Ishikawa (cell line): Measurements from ENCODE around the gene RHBDD1.

Source experiments
- CEBPB ChIP-seq: IDR thresholded peaks from 2 replicates; pipeline ENCODE4 v1.6.1; 2012
- CREB1 ChIP-seq: IDR thresholded peaks from 2 replicates; pipeline ENCODE4 v1.6.1; 2012; ENCODE audit warnings: low read depth
- EGR1 ChIP-seq: IDR thresholded peaks from 2 replicates; pipeline ENCODE4 v1.6.1; 2012
- EP300 ChIP-seq: IDR thresholded peaks from 2 replicates; pipeline ENCODE4 v1.6.1; 2012; ENCODE audit warnings: borderline replicate concordance
- FOXM1 ChIP-seq: IDR thresholded peaks from 2 replicates; pipeline ENCODE4 v1.6.1; 2012; ENCODE audit warnings: low read depth, borderline replicate concordance
- NFIC ChIP-seq: IDR thresholded peaks from 2 replicates; pipeline ENCODE4 v1.6.1; 2012
- RAD21 ChIP-seq: IDR thresholded peaks from 2 replicates; pipeline ENCODE4 v1.6.1; 2012; ENCODE audit warnings: low read depth
- TAF1 ChIP-seq: IDR thresholded peaks from 2 replicates; pipeline ENCODE4 v1.6.1; 2012; ENCODE audit warnings: low read depth, mild to moderate bottlenecking
- TCF12 ChIP-seq: IDR thresholded peaks from 2 replicates; pipeline ENCODE4 v1.6.1; 2012; ENCODE audit warnings: low read depth
- TEAD4 ChIP-seq: IDR thresholded peaks from 2 replicates; pipeline ENCODE4 v1.6.1; 2012
- YY1 ChIP-seq: IDR thresholded peaks from 2 replicates; pipeline ENCODE4 v1.6.1; 2012; ENCODE audit warnings: low read depth
- ZBTB7A ChIP-seq: IDR thresholded peaks from 2 replicates; pipeline ENCODE4 v1.6.1; 2012; ENCODE audit warnings: low read depth
- TF ChIP-seq, protein P1 (sequence below): IDR thresholded peaks from 2 replicates; pipeline ENCODE4 v1.6.1; 2012; ENCODE audit warnings: low read depth, mild to moderate bottlenecking
- TF ChIP-seq, protein P2 (sequence below): IDR thresholded peaks from 2 replicates; pipeline ENCODE4 v1.6.1; 2012
- TF ChIP-seq, protein P3 (sequence below): IDR thresholded peaks from 2 replicates; pipeline ENCODE4 v1.6.1; 2012

Gene RHBDD1

DNA sequence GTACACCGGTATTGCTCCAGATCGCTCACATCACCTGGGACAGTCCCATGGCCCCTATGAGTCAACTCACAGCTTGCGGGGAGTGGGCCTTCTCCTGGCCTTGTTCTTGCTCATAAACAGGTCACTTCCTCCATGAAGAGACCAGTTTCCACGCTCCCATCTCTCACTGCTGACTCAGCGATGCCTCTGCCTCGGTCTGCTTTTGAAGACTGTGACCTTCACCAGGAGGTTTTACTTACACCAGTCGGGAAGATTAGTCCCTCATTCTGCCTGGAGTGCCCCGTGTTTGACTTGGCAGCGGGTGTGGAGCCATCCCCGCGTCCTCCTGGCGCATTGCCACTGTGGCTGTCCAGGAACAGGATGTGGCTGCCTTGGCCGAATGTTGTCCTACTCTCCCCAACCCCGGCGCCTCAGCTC, 159.8 kb downstream of the RHBDD1 start:
- TF ChIP-seq CREB1 (no peak), CEBPB (no peak), EGR1 (no peak), TEAD4 (no peak), TAF1 (no peak), EP300 (no peak), RAD21 (no peak), NFIC (no peak)
- TF ChIP-seq, protein P1, sequence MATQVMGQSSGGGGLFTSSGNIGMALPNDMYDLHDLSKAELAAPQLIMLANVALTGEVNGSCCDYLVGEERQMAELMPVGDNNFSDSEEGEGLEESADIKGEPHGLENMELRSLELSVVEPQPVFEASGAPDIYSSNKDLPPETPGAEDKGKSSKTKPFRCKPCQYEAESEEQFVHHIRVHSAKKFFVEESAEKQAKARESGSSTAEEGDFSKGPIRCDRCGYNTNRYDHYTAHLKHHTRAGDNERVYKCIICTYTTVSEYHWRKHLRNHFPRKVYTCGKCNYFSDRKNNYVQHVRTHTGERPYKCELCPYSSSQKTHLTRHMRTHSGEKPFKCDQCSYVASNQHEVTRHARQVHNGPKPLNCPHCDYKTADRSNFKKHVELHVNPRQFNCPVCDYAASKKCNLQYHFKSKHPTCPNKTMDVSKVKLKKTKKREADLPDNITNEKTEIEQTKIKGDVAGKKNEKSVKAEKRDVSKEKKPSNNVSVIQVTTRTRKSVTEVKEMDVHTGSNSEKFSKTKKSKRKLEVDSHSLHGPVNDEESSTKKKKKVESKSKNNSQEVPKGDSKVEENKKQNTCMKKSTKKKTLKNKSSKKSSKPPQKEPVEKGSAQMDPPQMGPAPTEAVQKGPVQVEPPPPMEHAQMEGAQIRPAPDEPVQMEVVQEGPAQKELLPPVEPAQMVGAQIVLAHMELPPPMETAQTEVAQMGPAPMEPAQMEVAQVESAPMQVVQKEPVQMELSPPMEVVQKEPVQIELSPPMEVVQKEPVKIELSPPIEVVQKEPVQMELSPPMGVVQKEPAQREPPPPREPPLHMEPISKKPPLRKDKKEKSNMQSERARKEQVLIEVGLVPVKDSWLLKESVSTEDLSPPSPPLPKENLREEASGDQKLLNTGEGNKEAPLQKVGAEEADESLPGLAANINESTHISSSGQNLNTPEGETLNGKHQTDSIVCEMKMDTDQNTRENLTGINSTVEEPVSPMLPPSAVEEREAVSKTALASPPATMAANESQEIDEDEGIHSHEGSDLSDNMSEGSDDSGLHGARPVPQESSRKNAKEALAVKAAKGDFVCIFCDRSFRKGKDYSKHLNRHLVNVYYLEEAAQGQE = no peak
- TF ChIP-seq, protein P2, sequence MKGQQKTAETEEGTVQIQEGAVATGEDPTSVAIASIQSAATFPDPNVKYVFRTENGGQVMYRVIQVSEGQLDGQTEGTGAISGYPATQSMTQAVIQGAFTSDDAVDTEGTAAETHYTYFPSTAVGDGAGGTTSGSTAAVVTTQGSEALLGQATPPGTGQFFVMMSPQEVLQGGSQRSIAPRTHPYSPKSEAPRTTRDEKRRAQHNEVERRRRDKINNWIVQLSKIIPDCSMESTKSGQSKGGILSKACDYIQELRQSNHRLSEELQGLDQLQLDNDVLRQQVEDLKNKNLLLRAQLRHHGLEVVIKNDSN = no peak

DNA sequence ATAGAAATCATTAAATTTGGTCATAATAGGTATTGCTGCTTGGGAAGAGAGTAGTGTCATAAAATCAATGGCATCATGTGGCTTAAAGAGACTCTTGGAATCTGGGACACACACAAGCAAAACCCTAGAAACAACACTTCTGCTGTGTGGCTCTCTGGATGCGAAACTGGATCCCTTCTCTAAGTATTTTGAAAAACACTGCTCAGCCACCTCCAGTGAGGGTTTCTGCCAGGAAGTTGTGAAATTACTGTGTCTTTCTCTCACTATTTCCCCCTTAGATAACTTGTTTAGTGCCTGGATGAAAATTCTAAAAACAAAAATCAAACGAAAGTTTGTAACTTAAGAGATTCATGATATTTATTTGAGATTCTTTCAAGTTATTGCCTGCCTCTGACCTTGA, 163.8 kb downstream of the RHBDD1 start:
- TF ChIP-seq YY1 (no peak), CREB1 (no peak), RAD21 (no peak), ZBTB7A (no peak), EP300 (no peak), TAF1 (no peak), EGR1 (no peak), NFIC (no peak), CEBPB (no peak), TEAD4 (no peak), FOXM1 (no peak), TCF12 (no peak)
- TF ChIP-seq, protein P1 = no peak
- TF ChIP-seq, protein P2 = no peak
- TF ChIP-seq, protein P3, sequence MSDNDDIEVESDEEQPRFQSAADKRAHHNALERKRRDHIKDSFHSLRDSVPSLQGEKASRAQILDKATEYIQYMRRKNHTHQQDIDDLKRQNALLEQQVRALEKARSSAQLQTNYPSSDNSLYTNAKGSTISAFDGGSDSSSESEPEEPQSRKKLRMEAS = no peak

DNA sequence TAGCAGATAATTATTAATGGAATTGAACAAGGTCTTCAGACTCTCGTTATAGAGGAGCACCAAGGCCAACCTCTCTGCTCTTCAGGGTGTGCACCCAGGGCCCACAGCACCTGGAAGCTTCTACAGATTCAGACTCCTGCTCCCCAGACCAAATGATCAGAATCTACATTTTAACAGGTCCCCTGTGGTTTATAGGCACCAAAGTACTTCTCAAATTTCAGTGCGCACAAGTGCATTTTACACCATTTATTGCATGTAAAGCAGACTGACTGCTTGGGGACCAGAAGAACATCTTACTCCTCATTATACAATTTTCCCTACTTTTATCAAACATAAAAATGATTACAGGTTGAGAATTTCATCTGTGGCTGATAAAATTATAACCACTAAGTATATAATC, 164.3 kb downstream of the RHBDD1 start:
- TF ChIP-seq, protein P3 = no peak
- TF ChIP-seq EP300 (no peak), ZBTB7A (no peak), CEBPB (no peak), YY1 (no peak), TAF1 (no peak), TEAD4 (no peak), CREB1 (no peak), RAD21 (no peak), EGR1 (no peak), NFIC (no peak), TCF12 (no peak)
- TF ChIP-seq, protein P1 = no peak
- TF ChIP-seq, protein P2 = no peak

DNA sequence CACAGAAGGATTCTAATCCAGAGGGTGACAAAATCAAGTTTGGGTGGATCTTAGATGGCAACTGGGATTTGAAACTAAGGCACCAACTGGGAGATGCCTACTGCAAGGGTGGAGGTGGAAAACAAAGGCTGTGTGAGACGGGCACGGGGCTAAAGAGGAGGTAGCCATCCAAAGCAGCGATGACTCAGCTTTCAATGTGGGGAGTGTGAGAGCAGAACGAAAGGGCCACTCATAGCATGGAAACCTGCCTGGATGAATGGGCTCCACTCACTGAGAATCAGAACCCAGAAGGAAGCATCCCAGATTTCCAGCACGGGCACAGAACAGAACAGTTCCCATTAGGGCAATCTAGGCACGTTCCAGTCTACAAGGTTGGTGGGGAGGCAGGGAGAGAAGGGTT, 168.6 kb downstream of the RHBDD1 start:
- TF ChIP-seq TEAD4 (no peak), CREB1 (no peak), EP300 (no peak), EGR1 (no peak)
- TF ChIP-seq, protein P2 = no peak
